Heart left ventricle (tissue), 16 donors: ENCODE measurements around the gene ARNT2. TPM values are rescaled to one million over a fixed set of nuclear protein-coding genes. Genes with fewer than 3 reads are reported as not detected.

Source experiments
- ATAC-seq, 4 donors: fragments of 200-7000 bp; cut with Tn5 transposase; one replicate each; pipeline ENCODE4 v1.9.1; 2020 to 2022; ENCODE audit warnings: moderate library complexity in 4 of 4, mild to moderate bottlenecking in 3 of 4, moderate number of reproducible peaks in 1 of 4
- DNase-seq, 5 donors: peaks; one replicate each; pipeline ENCODE4 v3.0.0-alpha.2; 2020
- H3K27ac ChIP-seq, 12 donors: fragments of 200-600 bp; sonication (generic) in 4 of 12; one replicate each; pipeline versions ENCODE4 v1.5.0 to v1.8.0; 2016 to 2022; ENCODE audit warnings: mild to moderate bottlenecking in 2 of 12
- H3K27me3 ChIP-seq, 9 donors: fragments of 200-600 bp; sonication (generic) in 2 of 9; one replicate each; pipeline versions ENCODE4 v1.5.1 to v1.8.0; 2016 to 2022; ENCODE audit warnings: mild to moderate bottlenecking in 3 of 9
- H3K36me3 ChIP-seq, 9 donors: fragments of 200-600 bp; sonication (generic) in 2 of 9; one replicate each; pipeline versions ENCODE4 v1.5.0 to v1.8.0; 2018 to 2022; ENCODE audit warnings: mild to moderate bottlenecking in 2 of 9
- H3K4me1 ChIP-seq, 12 donors: fragments of 200-600 bp; sonication (generic) in 4 of 12; one replicate each; pipeline versions ENCODE4 v1.5.0 to v1.8.0; 2016 to 2022; ENCODE audit warnings: mild to moderate bottlenecking in 3 of 12
- H3K4me3 ChIP-seq, 12 donors: fragments of 200-600 bp; sonication (generic) in 4 of 12; one replicate each; pipeline versions ENCODE4 v1.5.0 to v1.8.0; 2017 to 2022; ENCODE audit warnings: mild to moderate bottlenecking in 9 of 12, moderate library complexity in 4 of 12
- H3K9me3 ChIP-seq, 12 donors: fragments of 200-600 bp; sonication (generic) in 4 of 12; one replicate each; pipeline versions ENCODE4 v1.5.0 to v1.8.0; 2016 to 2022; ENCODE audit warnings: mild to moderate bottlenecking in 1 of 12
- POLR2A ChIP-seq, 2 donors: fragments of 450-650 bp; IDR thresholded peaks; one replicate each; pipeline ENCODE4 v1.6.1; 2017; ENCODE audit warnings: antibody characterized with exemption in 2 of 2, mild to moderate bottlenecking in 2 of 2, moderate library complexity in 2 of 2
- WGBS, 4 donors: extraction: QIAGEN DNeasy Blood & Tissue Kit in 2 of 4; methylation state at CpG; one replicate each; pipeline versions ENCODE4 v1.1.5 to v1.1.7; 2013 to 2018; 5-methylcytosine and 5-hydroxymethylcytosine counted together
- intact Hi-C, 10 donors: fragments of 100-400 bp; cut with DNase I; formaldehyde crosslinking; loops; one replicate each; pipeline versions ENCODE4 v1.11.1 to v1.14.2; 2022
- polyA plus RNA-seq, 2 donors: library from polyadenylated mRNA; stranded (reverse); fragments of 200-250 nt; gene quantifications; one replicate each; pipeline ENCODE4 v1.2.3, GENCODE V29; 2013
- total RNA-seq, 9 donors: library from RNA; depleted of rRNA in 2 of 9; stranded (reverse); fragments of >200 nt in 2 of 9; fragmentation: NEBNext Ultra II Directional in 3 of 9; extraction: Animal tissue kit (Norgen Biotek cat#: 25700) in 3 of 9; gene quantifications; one replicate each; pipeline versions ENCODE4 v1.1.0 to v1.2.4, GENCODE V29; 2016 to 2023
- TF ChIP-seq, protein P1 (sequence below), 12 donors: fragments of 200-600 bp; sonication (generic) in 4 of 12; IDR thresholded peaks; one replicate each; pipeline versions ENCODE4 v1.5.0 to v1.8.0; 2018 to 2022; ENCODE audit warnings: antibody characterized with exemption in 12 of 12, mild to moderate bottlenecking in 5 of 12
- donor health status: ischemic (EF 13 %, LVEDD 7.1; RV severe dilation, severe dysfunction).
- donor health status: healthy with polysubstance abuse.
- donor health status: DM: no; HTN: yes; CAD: no.
- donor health status: DM: no; HTN: no; CAD: no.
- donor health status: ischemic (EF 25% LVEDD 6.9; RV normal size, moderate dysfunction).
- donor health status: ischemic (EF 25% LVEDD 5.7; RV mildly dilated, moderate dysfunction).
- donor health status: healthy.
- donor health status: DM: yes; HTN: yes; CAD: no.
- donor health status: ischemic (EF 35%, LVEDD 5.7; RV mildly dilated, moderate dysfunction).
- donor health status: nonischemic (EF 11% LVEDD 7.7; RV severe dilation, severe dysfunction).
- donor health status: DM: yes; HTN: yes; CAD: no.
- donor health status: PGD.
- donor health status: ischemic (EF 29% LVEDD 5.4; RV normal size, mild dysfunction).
- donor health status: nonischemic (EF 23%, LVEDD 6.1; RV moderate dilation, normal function).

The ARNT2 gene
- total and polyA plus RNA-seq, 11 donors, result 1.2 to 10.0 (median 3.9) TPM

GRCh38 chr15:80536716-80537115 lies 132.5 kb downstream of the ARNT2 start:
- peaks cover 0 to 6% (median 0%) of the 10 kb centered on the region in 12 donors for H3K4me1 ChIP-seq
- 83 to 89% (median 87%) methylated on average over 2 of the region's 2 CpGs for whole genome bisulfite sequencing, 4 donors
- no peak overlapping the region for H3K27ac ChIP-seq
- DNase-seq, result no peak
- TF ChIP-seq, protein P1, sequence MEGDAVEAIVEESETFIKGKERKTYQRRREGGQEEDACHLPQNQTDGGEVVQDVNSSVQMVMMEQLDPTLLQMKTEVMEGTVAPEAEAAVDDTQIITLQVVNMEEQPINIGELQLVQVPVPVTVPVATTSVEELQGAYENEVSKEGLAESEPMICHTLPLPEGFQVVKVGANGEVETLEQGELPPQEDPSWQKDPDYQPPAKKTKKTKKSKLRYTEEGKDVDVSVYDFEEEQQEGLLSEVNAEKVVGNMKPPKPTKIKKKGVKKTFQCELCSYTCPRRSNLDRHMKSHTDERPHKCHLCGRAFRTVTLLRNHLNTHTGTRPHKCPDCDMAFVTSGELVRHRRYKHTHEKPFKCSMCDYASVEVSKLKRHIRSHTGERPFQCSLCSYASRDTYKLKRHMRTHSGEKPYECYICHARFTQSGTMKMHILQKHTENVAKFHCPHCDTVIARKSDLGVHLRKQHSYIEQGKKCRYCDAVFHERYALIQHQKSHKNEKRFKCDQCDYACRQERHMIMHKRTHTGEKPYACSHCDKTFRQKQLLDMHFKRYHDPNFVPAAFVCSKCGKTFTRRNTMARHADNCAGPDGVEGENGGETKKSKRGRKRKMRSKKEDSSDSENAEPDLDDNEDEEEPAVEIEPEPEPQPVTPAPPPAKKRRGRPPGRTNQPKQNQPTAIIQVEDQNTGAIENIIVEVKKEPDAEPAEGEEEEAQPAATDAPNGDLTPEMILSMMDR (IDR thresholded peaks at IDR 0.05), result no peak
- TF ChIP-seq POLR2A (IDR thresholded peaks at IDR 0.05), result no peak
- intact Hi-C loops, result no loop called here
- peaks cover 0 to 13% (median 0%) of the 10 kb centered on the region in 12 donors for H3K9me3 ChIP-seq
- H3K27me3 ChIP-seq, result no peaks in the 10 kb centered on the region
- no peaks in the 10 kb centered on the region for H3K36me3 ChIP-seq
- H3K4me3 ChIP-seq, result no peak overlapping the region
- no peak for ATAC-seq

DNA sequence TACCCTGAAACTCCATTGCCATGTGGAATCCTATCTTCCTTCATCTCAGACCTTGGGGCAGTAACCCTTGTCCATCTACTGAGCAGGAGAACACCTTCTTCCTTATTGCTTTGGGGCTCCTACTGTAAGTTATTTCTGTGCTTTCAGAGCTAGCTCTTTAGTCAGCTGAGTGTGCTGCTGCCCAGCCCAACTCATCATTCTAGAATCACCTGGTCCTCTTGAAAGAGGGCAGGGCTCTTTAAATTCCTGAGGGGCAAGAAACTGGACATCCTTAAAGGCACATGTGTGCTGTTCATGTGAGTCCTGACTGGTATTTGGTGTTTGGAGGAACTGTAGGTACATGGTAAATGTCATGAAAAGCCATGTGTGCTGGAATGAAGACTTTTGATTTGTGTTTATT lies 140.9 kb downstream of the ARNT2 start:
- peaks cover 0 to 10% (median 0%) of the 10 kb centered on the region in 12 donors for H3K9me3 ChIP-seq
- ATAC-seq (no peak), DNase-seq (no peak)
- H3K36me3 ChIP-seq, result no peaks in the 10 kb centered on the region
- no peaks in the 10 kb centered on the region for H3K4me1 ChIP-seq
- no peak overlapping the region for H3K27ac ChIP-seq
- TF ChIP-seq, protein P1 (IDR thresholded peaks at IDR 0.05), result no peak
- no peaks in the 10 kb centered on the region for H3K27me3 ChIP-seq
- intact Hi-C loops, result no loop called here
- H3K4me3 ChIP-seq, result no peak overlapping the region

GRCh38 chr15:80547264-80547663 lies 143.1 kb downstream of the ARNT2 start:
- peaks cover 0 to 9% (median 0%) of the 10 kb centered on the region in 12 donors for H3K9me3 ChIP-seq
- DNase-seq (no peak), ATAC-seq (no peak)
- no peak overlapping the region for H3K4me3 ChIP-seq
- whole genome bisulfite sequencing, 4 donors, result 88 to 91% (median 89%) methylated on average over 2 of the region's 2 CpGs
- peaks cover 0 to 5% (median 0%) of the 10 kb centered on the region in 12 donors for H3K4me1 ChIP-seq
- TF ChIP-seq POLR2A (IDR thresholded peaks at IDR 0.05), result no peak
- TF ChIP-seq, protein P1 (IDR thresholded peaks at IDR 0.05), result no peak
- no peak overlapping the region for H3K27ac ChIP-seq
- no peaks in the 10 kb centered on the region for H3K36me3 ChIP-seq
- H3K27me3 ChIP-seq, result peaks cover 0 to under 1% (median 0%) of the 10 kb centered on the region in 9 donors
- intact Hi-C loops, result no loop called here

DNA sequence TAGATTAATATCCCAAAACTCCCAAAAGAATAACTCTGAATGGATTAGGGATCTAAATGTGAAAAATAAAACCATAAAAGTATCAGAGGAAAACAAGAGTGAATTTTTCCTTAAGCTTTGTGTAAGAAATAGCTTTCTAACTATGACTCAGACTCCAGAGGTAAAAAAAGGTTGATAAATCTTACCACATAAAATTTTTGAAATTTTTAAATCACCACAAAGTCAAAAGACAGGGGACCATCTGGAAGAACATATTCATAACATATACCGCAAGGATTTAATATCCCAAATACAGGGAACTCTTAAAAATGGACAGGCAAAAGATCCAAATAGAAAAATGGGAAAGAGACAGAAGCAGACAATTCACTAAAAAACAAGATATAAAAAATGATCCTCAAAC lies 145.0 kb downstream of the ARNT2 start:
- TF ChIP-seq, protein P1 (IDR thresholded peaks at IDR 0.05), result no peak
- no peak for TF ChIP-seq POLR2A (IDR thresholded peaks at IDR 0.05)
- no peak for ATAC-seq
- no peak overlapping the region for H3K4me3 ChIP-seq
- H3K27ac ChIP-seq, result no peak overlapping the region
- intact Hi-C loops, result no loop called here
- peaks cover 0 to 4% (median 0%) of the 10 kb centered on the region in 12 donors for H3K9me3 ChIP-seq
- 92 to 99% (median 96%) methylated on average over 1 of the region's 1 CpG for WGBS, 4 donors
- DNase-seq, result no peak
- peaks cover 0 to 5% (median 0%) of the 10 kb centered on the region in 12 donors for H3K4me1 ChIP-seq
- H3K27me3 ChIP-seq, result peaks cover 0 to 5% (median 0%) of the 10 kb centered on the region in 9 donors
- H3K36me3 ChIP-seq, result no peaks in the 10 kb centered on the region
